Spleen (tissue), 7 donors: ENCODE data around the gene SNRPA.

Experiments
- CTCF ChIP-seq, 11 experiments: fragments of 200-600 bp in 7 of 11; fragments of 450-650 bp in 4 of 11; sonication (generic) in 4 of 11; IDR thresholded peaks in 8 of 11; conservative IDR thresholded peaks in 3 of 11; 1 replicate in 7 of 11; 2 replicates in 4 of 11; pipeline versions ENCODE4 v1.4.0 to v1.8.0; 2016 to 2021; ENCODE audit warnings: antibody characterized with exemption in 11 of 11, inconsistent platforms in 4 of 11, mild to moderate bottlenecking in 1 of 11
- POLR2A ChIP-seq, 3 donors: fragments of 450-650 bp; IDR thresholded peaks; one replicate each; pipeline ENCODE4 v1.5.1; 2017; ENCODE audit warnings: antibody characterized with exemption in 3 of 3, mild to moderate bottlenecking in 1 of 3
- donor health status: DM: no; HTN: no; CAD: no; lungs with moderate emphysema.
- donor health status: DM: no; HTN: no; CAD: no.
- donor health status: DM: no; HTN: no; CAD: no.

GRCh38 chr19:40803857-40804782, 53.1 kb downstream of the SNRPA start:
- no peak for TF ChIP-seq POLR2A (IDR thresholded peaks at IDR 0.05)
- TF ChIP-seq CTCF (IDR thresholded peaks at IDR 0.05 in 8 of 11, conservative IDR thresholded peaks at IDR 0.05 in 3 of 11), result no peak
